SK-N-MC (cell line): Measurements from ENCODE around the gene CALCOCO2.
"Not testable (repeated sequence)": the region's sequence is repeated elsewhere in the genome, so short reads cannot be mapped to it uniquely, and the experiment has no call there.

Source experiments
- DNase-seq: peaks from one replicate; pipeline ENCODE4 v3.0.0-alpha.2; 2011; ENCODE audit warnings: low read depth, low spot score
- H3K27ac ChIP-seq: fragments of 200-600 bp; sonication (generic); 2 replicates; pipeline ENCODE4 v1.5.1; 2016; ENCODE audit warnings: mixed run types
- H3K36me3 ChIP-seq: fragments of 200-600 bp; sonication (generic); 2 replicates; pipeline ENCODE4 v1.6.1; 2017; ENCODE audit warnings: antibody characterized with exemption, low read length, mixed read lengths; ENCODE audit not compliant: insufficient read depth
- H3K4me3 ChIP-seq: fragments of 200-600 bp; sonication (generic); 2 replicates; pipeline ENCODE4 v1.5.1; 2016
- H3K9ac ChIP-seq: fragments of 200-600 bp; sonication (generic); 2 replicates; pipeline ENCODE4 v1.8.0; 2017; ENCODE audit warnings: mixed run types, mixed read lengths; ENCODE audit not compliant: insufficient read length
- H3K9me3 ChIP-seq: fragments of 200-600 bp; sonication (generic); 2 replicates; pipeline ENCODE4 v1.6.1; 2017; ENCODE audit warnings: low read depth, mild to moderate bottlenecking, antibody characterized with exemption, low read length, moderate library complexity, mixed read lengths
- EZH2 ChIP-seq: fragments of 200-600 bp; sonication (generic); IDR thresholded peaks from one replicate; pipeline ENCODE4 v1.6.1; 2017; ENCODE audit warnings: antibody characterized with exemption
- FOXP2 ChIP-seq: optimal IDR thresholded peaks from 2 replicates; pipeline ENCODE3; 2011; ENCODE audit warnings: mild to moderate bottlenecking, moderate library complexity; ENCODE audit not compliant: insufficient read depth; ENCODE audit errors: extremely low read length, control extremely low read depth
- POLR2AphosphoS5 ChIP-seq: IDR thresholded peaks from 2 replicates; pipeline ENCODE4 v1.6.1; 2012; ENCODE audit warnings: mild to moderate bottlenecking, low read depth, low read length, borderline replicate concordance

CALCOCO2 gene

GRCh38 chr17:48816774-48817590, 13.9 kb upstream of the CALCOCO2 start, which contains the start of gene TTLL6:
TTLL6 (minus strand) TSS chr17:48817229; CDS start chr17:48817072, 157 bp downstream.
- H3K9ac ChIP-seq: no peak within 1 kb of the TSS
- DNase-seq: no peak

GRCh38 chr17:48818361-48818841, 12.4 kb upstream of the CALCOCO2 start:
- H3K27ac ChIP-seq: no peak overlapping the region
- DNase-seq: no peak
- no peak overlapping the region for H3K9ac ChIP-seq
- H3K4me3 ChIP-seq: no peak overlapping the region
- no peaks in the 10 kb centered on the region for H3K36me3 ChIP-seq
- no peaks in the 10 kb centered on the region for H3K9me3 ChIP-seq
- no peak for TF ChIP-seq POLR2AphosphoS5
- no peak for TF ChIP-seq FOXP2
- no peak for TF ChIP-seq EZH2

More at GRCh38 chr17:48816774-48817590, 13.9 kb upstream of the CALCOCO2 start, which contains the start of gene TTLL6:
- TF ChIP-seq EZH2 (no peak), POLR2AphosphoS5 (no peak), FOXP2 (no peak)
- Histone ChIP-seq H3K36me3 (no peaks in the 10 kb centered on the region), H3K9me3 (no peaks in the 10 kb centered on the region), H3K27ac (no peak within 1 kb of the TSS), H3K4me3 (peak within 1 kb of the TSS; percentile 79)

- no peak for DNase-seq
- Histone ChIP-seq H3K9ac (no peak overlapping the region), H3K27ac (no peak overlapping the region), H3K9me3 (no peaks in the 10 kb centered on the region), H3K36me3 (no peaks in the 10 kb centered on the region), H3K4me3 (no peak overlapping the region)
- TF ChIP-seq EZH2 (no peak), POLR2AphosphoS5 (no peak), FOXP2 (no peak)
Observed at GRCh38 chr17:48819466-48819865, 11.4 kb upstream of the CALCOCO2 start.

- DNase-seq, H3K9ac ChIP-seq, H3K36me3 ChIP-seq, H3K4me3 ChIP-seq, H3K9me3 ChIP-seq, H3K27ac ChIP-seq: not testable (repeated sequence)
Observed at GRCh38 chr17:48820936-48821335, 9.9 kb upstream of the CALCOCO2 start.

- no peak overlapping the region for H3K4me3 ChIP-seq
- no peaks in the 10 kb centered on the region for H3K36me3 ChIP-seq
- H3K9me3 ChIP-seq: no peaks in the 10 kb centered on the region
- peak overlapping the region; percentile 26; the same call in 1 of the 2 replicates for H3K27ac ChIP-seq
- DNase-seq: no peak
- H3K9ac ChIP-seq: no peak overlapping the region
- TF ChIP-seq FOXP2 (no peak), EZH2 (no peak), POLR2AphosphoS5 (no peak)
Observed at GRCh38 chr17:48825446-48826381, 5.1 kb upstream of the CALCOCO2 start.

GRCh38 chr17:48831549-48831883, 681 bp downstream of the CALCOCO2 start:
- no peaks in the 10 kb centered on the region for H3K9me3 ChIP-seq
- H3K27ac ChIP-seq: peak overlapping the region; percentile 15; the same call in 1 of the 2 replicates
- H3K36me3 ChIP-seq: no peaks in the 10 kb centered on the region
- H3K4me3 ChIP-seq: peak overlapping the region; percentile 91
- TF ChIP-seq POLR2AphosphoS5 (no peak), FOXP2 (no peak)
- peak overlapping the region; percentile 81 for H3K9ac ChIP-seq
- no peak for DNase-seq

- TF ChIP-seq POLR2AphosphoS5 (no peak), FOXP2 (no peak), EZH2 (no peak)
- H3K9me3 ChIP-seq: no peaks in the 10 kb centered on the region
- H3K36me3 ChIP-seq: no peaks in the 10 kb centered on the region
- DNase-seq: no peak
- H3K4me3 ChIP-seq: no peak overlapping the region
- H3K27ac ChIP-seq: no peak overlapping the region
- H3K9ac ChIP-seq: no peak overlapping the region
Observed at GRCh38 chr17:48834973-48835372, 4.1 kb downstream of the CALCOCO2 start.

GRCh38 chr17:48835971-48836370, 5.1 kb downstream of the CALCOCO2 start:
- H3K9ac ChIP-seq: no peak overlapping the region
- no peak for TF ChIP-seq EZH2
- no peak for TF ChIP-seq FOXP2
- TF ChIP-seq POLR2AphosphoS5: no peak
- H3K9me3 ChIP-seq: no peaks in the 10 kb centered on the region
- no peak overlapping the region for H3K27ac ChIP-seq
- H3K36me3 ChIP-seq: no peaks in the 10 kb centered on the region
- no peak overlapping the region for H3K4me3 ChIP-seq
- no peak for DNase-seq

GRCh38 chr17:48837458-48837857, 6.6 kb downstream of the CALCOCO2 start:
- H3K4me3 ChIP-seq, H3K9ac ChIP-seq, H3K36me3 ChIP-seq, H3K9me3 ChIP-seq, DNase-seq: not testable (repeated sequence)
- H3K27ac ChIP-seq: peak overlapping the region; percentile 83; the same call in 1 of the 2 replicates
